Right lobe of liver (tissue), 6 donors: ENCODE measurements around the gene IBA57. TPM values are rescaled to one million over a fixed set of nuclear protein-coding genes. Genes with fewer than 3 reads are reported as not detected.

ENCODE experiments used
- ATAC-seq, 4 donors: fragments of 200-7000 bp; cut with Tn5 transposase; one replicate each; pipeline ENCODE4 v1.9.1; 2020; ENCODE audit warnings: mild to moderate bottlenecking in 4 of 4, moderate library complexity in 4 of 4
- DNase-seq, 3 donors: peaks; one replicate each; pipeline ENCODE4 v3.0.0-alpha.2; 2020
- H3K27ac ChIP-seq, 3 donors: fragments of 200-600 bp; one replicate each; pipeline ENCODE4 v1.8.0; 2022
- H3K27me3 ChIP-seq, 2 donors: fragments of 200-600 bp; one replicate each; pipeline ENCODE4 v1.8.0; 2022
- H3K36me3 ChIP-seq, 4 donors: fragments of 200-600 bp; sonication (generic) in 1 of 4; one replicate each; pipeline versions ENCODE4 v1.5.1 to v1.8.0; 2017 to 2022; ENCODE audit warnings: control low read depth in 1 of 4
- H3K4me1 ChIP-seq, 4 donors: fragments of 200-600 bp; sonication (generic) in 1 of 4; one replicate each; pipeline versions ENCODE4 v1.5.1 to v1.8.0; 2017 to 2022; ENCODE audit warnings: control low read depth in 1 of 4
- H3K4me3 ChIP-seq, 3 donors: fragments of 200-600 bp; one replicate each; pipeline ENCODE4 v1.8.0; 2022
- H3K9me3 ChIP-seq, 4 donors: fragments of 200-600 bp; sonication (generic) in 1 of 4; one replicate each; pipeline versions ENCODE4 v1.5.1 to v1.8.0; 2017 to 2022; ENCODE audit warnings: control low read depth in 1 of 4
- POLR2A ChIP-seq: fragments of 450-650 bp; IDR thresholded peaks from one replicate; pipeline ENCODE4 v1.6.1; 2017; ENCODE audit warnings: antibody characterized with exemption, mild to moderate bottlenecking
- WGBS: methylation state at CpG from one replicate; pipeline ENCODE4 v1.1.6; 2018; ENCODE audit warnings: low coverage, low lambda C conversion rate; ENCODE audit not compliant: insufficient coverage; ENCODE audit errors: missing lambda C conversion rate; 5-methylcytosine and 5-hydroxymethylcytosine counted together
- intact Hi-C, 2 donors: fragments of 100-400 bp; cut with DNase I; formaldehyde crosslinking; loops; one replicate each; pipeline versions ENCODE4 v1.11.2 to v1.14.1; 2022
- total RNA-seq, 6 experiments: library from RNA; depleted of rRNA in 2 of 6; stranded (reverse); fragments of >200 nt in 2 of 6; fragmentation: NEBNext Ultra II Directional in 3 of 6; extraction: Animal tissue kit (Norgen Biotek cat#: 25700) in 3 of 6; gene quantifications; one replicate each; pipeline versions ENCODE4 v1.1.0 to v1.2.4, GENCODE V29; 2016 to 2023
- TF ChIP-seq, protein P1 (sequence below), 4 donors: fragments of 200-600 bp in 3 of 4; fragments of 450-650 bp in 1 of 4; IDR thresholded peaks; one replicate each; pipeline versions ENCODE4 v1.5.1 to v1.8.0; 2016 to 2022; ENCODE audit warnings: antibody characterized with exemption in 4 of 4, mild to moderate bottlenecking in 2 of 4
- donor health status: DM: no; HTN: yes; CAD: no.
- donor health status: DM: no; HTN: no; CAD: no.
- donor health status: DM: no; HTN: no; CAD: no.
- donor health status: DM: no; HTN: yes; CAD: no.
- donor health status: DM: no; HTN: yes; CAD: no.

Gene IBA57
- total RNA-seq, 6 experiments from 2014 or later, result 5.1 to 8.0 (median 6.1) TPM

DNA sequence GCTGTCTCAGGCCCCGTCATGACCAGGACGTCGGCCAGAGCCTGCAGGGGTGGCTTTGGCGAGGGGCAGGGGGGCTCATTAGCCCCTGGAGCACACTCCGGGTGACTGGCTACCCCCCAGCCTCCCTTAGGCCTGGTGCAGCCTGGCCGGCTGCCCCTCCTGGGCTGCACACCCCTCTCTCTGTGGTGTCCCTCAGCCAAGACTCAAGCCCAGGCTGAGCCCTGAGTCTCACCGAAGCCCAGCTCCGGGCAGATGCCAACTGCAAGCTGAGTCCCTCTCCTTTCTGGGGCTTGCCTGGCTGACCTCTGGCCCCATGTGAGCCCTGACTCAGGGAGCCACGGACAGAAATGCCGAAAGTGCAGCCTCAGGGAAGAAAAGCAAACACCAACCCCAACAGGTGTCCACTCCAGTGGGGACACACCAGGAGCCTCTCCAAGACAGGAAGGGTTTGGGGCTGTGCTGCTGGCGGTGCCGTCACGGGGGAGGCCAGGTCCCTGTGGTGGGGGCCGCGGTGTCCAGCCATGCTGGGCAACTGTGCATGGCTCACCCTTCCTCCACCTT lies 5.3 kb upstream of the IBA57 start:
- Histone ChIP-seq H3K27me3 (no peaks in the 10 kb centered on the region), H3K9me3 (no peaks in the 10 kb centered on the region), H3K27ac (no peak overlapping the region), H3K4me3 (no peak overlapping the region), H3K4me1 (peaks cover 0 to 6% (median 0%) of the 10 kb centered on the region in 4 donors), H3K36me3 (no peaks in the 10 kb centered on the region)
- no CpG with 5 or more reads among the region's 15 CpGs for WGBS
- intact Hi-C loops, result no loop called here
- DNase-seq (peak in 2 of 3 donors; percentile 17 to 47), ATAC-seq (no peak)
- TF ChIP-seq POLR2A, result no peak
- TF ChIP-seq, protein P1, sequence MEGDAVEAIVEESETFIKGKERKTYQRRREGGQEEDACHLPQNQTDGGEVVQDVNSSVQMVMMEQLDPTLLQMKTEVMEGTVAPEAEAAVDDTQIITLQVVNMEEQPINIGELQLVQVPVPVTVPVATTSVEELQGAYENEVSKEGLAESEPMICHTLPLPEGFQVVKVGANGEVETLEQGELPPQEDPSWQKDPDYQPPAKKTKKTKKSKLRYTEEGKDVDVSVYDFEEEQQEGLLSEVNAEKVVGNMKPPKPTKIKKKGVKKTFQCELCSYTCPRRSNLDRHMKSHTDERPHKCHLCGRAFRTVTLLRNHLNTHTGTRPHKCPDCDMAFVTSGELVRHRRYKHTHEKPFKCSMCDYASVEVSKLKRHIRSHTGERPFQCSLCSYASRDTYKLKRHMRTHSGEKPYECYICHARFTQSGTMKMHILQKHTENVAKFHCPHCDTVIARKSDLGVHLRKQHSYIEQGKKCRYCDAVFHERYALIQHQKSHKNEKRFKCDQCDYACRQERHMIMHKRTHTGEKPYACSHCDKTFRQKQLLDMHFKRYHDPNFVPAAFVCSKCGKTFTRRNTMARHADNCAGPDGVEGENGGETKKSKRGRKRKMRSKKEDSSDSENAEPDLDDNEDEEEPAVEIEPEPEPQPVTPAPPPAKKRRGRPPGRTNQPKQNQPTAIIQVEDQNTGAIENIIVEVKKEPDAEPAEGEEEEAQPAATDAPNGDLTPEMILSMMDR (IDR thresholded peaks at IDR 0.05), result no peak

DNA sequence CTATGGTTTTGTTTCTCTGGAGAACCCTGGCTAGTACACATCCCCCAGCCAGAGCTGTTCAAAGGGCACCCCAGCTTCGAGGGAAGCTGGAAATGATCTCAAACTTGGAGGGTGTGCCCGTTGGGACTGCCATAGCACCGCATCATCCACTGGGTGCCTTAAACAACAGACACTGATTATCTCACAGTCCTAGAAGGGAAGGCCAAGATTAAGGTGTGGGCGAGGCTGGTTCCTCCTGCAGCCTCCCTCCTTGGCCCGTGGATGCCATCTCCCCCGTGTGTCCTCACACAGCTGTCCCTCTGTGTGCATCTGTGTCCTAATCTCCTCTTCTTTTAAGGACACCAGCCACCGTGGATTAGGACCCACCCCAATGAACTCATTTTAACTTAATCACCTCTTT lies 4.2 kb upstream of the IBA57 start:
- no peak for ATAC-seq
- TF ChIP-seq POLR2A, result no peak
- TF ChIP-seq, protein P1 (IDR thresholded peaks at IDR 0.05), result no peak
- DNase-seq, result peak in 1 of 3 donors; percentile 8
- H3K9me3 ChIP-seq, result no peaks in the 10 kb centered on the region
- peaks cover 0 to 6% (median under 1%) of the 10 kb centered on the region in 4 donors for H3K4me1 ChIP-seq
- no peaks in the 10 kb centered on the region for H3K36me3 ChIP-seq
- WGBS, result 45% methylated on average over 6 of the region's 7 CpGs
- no peaks in the 10 kb centered on the region for H3K27me3 ChIP-seq
- no peak overlapping the region for H3K4me3 ChIP-seq
- intact Hi-C loops, result no loop called here
- no peak overlapping the region for H3K27ac ChIP-seq

DNA sequence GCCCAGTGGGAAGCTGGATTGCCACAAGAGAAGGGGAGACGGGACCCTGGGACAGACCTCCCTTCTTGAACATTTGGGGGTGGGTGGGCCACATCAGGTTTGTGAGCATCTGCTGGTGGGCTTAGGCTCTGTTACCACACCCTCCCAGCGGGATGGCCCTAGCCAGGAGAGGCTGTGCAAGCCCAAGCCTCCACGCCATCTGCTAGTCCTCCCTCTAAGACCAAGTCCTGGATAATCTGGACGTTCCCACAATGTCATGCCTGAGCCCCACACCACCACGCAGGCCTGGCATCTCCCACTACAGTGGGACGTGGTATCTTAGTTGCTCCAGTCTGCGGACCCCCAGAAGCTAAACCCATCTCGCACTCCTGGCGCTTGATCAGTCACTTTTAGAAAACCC lies 3.7 kb upstream of the IBA57 start:
- DNase-seq (peak in 1 of 3 donors; percentile 14), ATAC-seq (no peak)
- intact Hi-C loops, result no loop called here
- TF ChIP-seq, protein P1 (IDR thresholded peaks at IDR 0.05), result no peak
- TF ChIP-seq POLR2A, result no peak
- 71% methylated on average over 7 of the region's 9 CpGs for WGBS
- Histone ChIP-seq H3K36me3 (no peaks in the 10 kb centered on the region), H3K4me3 (no peak overlapping the region), H3K4me1 (peaks cover 0 to 11% (median 3%) of the 10 kb centered on the region in 4 donors), H3K27me3 (no peaks in the 10 kb centered on the region), H3K9me3 (no peaks in the 10 kb centered on the region), H3K27ac (peak overlapping the region in 1 of 3 donors; percentile 12)

DNA sequence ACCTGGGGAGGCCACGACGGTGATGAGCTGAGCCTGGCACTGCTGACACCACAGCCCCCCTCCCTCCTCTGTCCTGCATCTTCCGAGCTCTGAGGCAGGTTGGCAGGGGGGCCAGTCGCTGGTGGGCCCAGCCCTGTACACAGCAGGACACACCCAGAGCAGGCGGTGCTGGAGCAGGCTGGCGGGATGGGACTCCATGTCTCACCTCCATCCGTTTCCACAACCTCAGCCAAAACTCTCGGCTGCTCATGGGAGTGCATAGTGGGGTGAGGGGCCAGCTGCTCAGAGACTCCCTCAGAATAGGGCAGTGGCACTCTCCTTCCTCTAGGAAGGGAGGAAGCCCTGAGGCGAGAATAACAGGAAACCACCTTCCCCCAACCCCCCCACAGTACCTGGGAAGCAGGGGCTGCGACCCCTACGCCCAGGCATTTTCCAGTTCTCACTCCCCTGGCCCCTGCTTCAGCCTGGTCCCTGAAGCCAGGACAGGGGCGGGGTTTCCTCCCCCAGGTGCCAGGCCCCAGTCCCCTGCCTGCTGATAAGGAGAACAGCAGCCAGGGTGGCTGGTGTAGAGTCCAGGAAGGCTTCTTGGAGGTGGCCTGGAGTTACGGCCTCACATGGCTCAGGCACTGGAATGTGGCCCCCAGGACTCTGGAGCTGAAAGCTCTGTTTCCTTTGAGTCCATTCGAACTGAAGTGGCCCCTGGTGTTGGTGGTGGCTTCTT lies 3.2 kb upstream of the IBA57 start:
- TF ChIP-seq POLR2A, result no peak
- TF ChIP-seq, protein P1 (IDR thresholded peaks at IDR 0.05), result no peak
- H3K27me3 ChIP-seq, result no peaks in the 10 kb centered on the region
- 20% methylated on average over 5 of the region's 14 CpGs for WGBS
- peak in 1 of 3 donors; percentile 43 for DNase-seq
- H3K27ac ChIP-seq, result peak overlapping the region; percentile 1 to 69 (median 49)
- H3K4me1 ChIP-seq, result peaks cover 0 to 12% (median 4%) of the 10 kb centered on the region in 4 donors
- no peak overlapping the region for H3K4me3 ChIP-seq
- no peaks in the 10 kb centered on the region for H3K36me3 ChIP-seq
- H3K9me3 ChIP-seq, result no peaks in the 10 kb centered on the region
- intact Hi-C loops, result no loop called here
- no peak for ATAC-seq
